Measurements from ENCODE around the gene INPP5A.
A peak's percentile ranks its signal among the peaks of the same experiment; 100 is the strongest.

The INPP5A gene

GRCh38 chr10:132684164-132684891 is 146.7 kb downstream of the INPP5A start:
- DNase-seq, result peak; percentile 42

- DNase-seq, result peak; percentile 71
These were observed 147.7 kb downstream of the INPP5A start for GRCh38 chr10:132685101-132685891.

GRCh38 chr10:132685921-132686680 is 148.5 kb downstream of the INPP5A start:
- DNase-seq, result no peak

- no peak for DNase-seq
These were observed 149.8 kb downstream of the INPP5A start for GRCh38 chr10:132687181-132687892.

GRCh38 chr10:132687893-132688579 is 150.4 kb downstream of the INPP5A start:
- no peak for DNase-seq

- DNase-seq, result no peak
These were observed 151.2 kb downstream of the INPP5A start for GRCh38 chr10:132688580-132689420.

GRCh38 chr10:132689721-132690360 is 152.3 kb downstream of the INPP5A start:
- DNase-seq, result no peak

GRCh38 chr10:132690401-132690800 is 152.8 kb downstream of the INPP5A start:
- no peak for DNase-seq

GRCh38 chr10:132690821-132691610 is 153.4 kb downstream of the INPP5A start:
- no peak for DNase-seq

- DNase-seq, result no peak
These were observed 154.1 kb downstream of the INPP5A start for GRCh38 chr10:132691711-132692153.

GRCh38 chr10:132692311-132692710 is 154.7 kb downstream of the INPP5A start:
- no peak for DNase-seq

GRCh38 chr10:132693676-132694075 is 156.1 kb downstream of the INPP5A start:
- DNase-seq, result no peak

- no peak for DNase-seq
These were observed 158.6 kb downstream of the INPP5A start for GRCh38 chr10:132696204-132696603.

GRCh38 chr10:132696728-132697577 is 159.4 kb downstream of the INPP5A start:
- DNase-seq, result no peak

GRCh38 chr10:132697578-132698200 is 160.1 kb downstream of the INPP5A start:
- no peak for DNase-seq

GRCh38 chr10:132698211-132698751 is 160.7 kb downstream of the INPP5A start:
- no peak for DNase-seq

GRCh38 chr10:132698761-132699391 is 161.3 kb downstream of the INPP5A start:
- DNase-seq, result no peak
